SK-N-SH (cell line): Measurements from ENCODE around the gene ATP2B3. TPM values are rescaled to one million over a fixed set of nuclear protein-coding genes. Genes with fewer than 3 reads are reported as not detected.

Source experiments
- CTCF ChIA-PET: fragments of 300-600, 350-600 bp; formaldehyde crosslinking; extraction: SDS; loops from one replicate; lab custom pipeline; 2021; lab: Yijun Ruan, JAX
- POLR2A ChIA-PET: fragments of 350-600 bp; sonication (Branson Sonifier 250); formaldehyde crosslinking; extraction: SDS; loops from one replicate; lab custom pipeline; 2020; ENCODE audit warnings: antibody characterized with exemption, inconsistent platforms; lab: Yijun Ruan, JAX
- DNase-seq: peaks from one replicate; pipeline ENCODE4 v3.0.0; 2012
- H2AFZ ChIP-seq: fragments of 200-600 bp; sonication (generic); 2 replicates; pipeline ENCODE4 v1.8.1; 2016; ENCODE audit warnings: antibody characterized with exemption, mild to moderate bottlenecking, low read depth
- H3F3A ChIP-seq: fragments of 200-600 bp; sonication (generic); replicated peaks from 2 replicates; pipeline ENCODE3; 2016; ENCODE audit warnings: antibody characterized with exemption, mild to moderate bottlenecking; ENCODE audit not compliant: insufficient read depth
- H3K27ac ChIP-seq, 2 experiments: fragments of 200-500 bp in 1 of 2; fragments of 200-600 bp in 1 of 2; sonication (Bioruptor generic) in 1 of 2; sonication (generic), shearing (Covaris generic) in 1 of 2; 2 replicates each; pipeline versions ENCODE4 v1.5.1 to v1.6.1; 2014 to 2016; ENCODE audit warnings: low read depth in 2 of 2, inconsistent platforms in 1 of 2, low read length in 1 of 2, mild to moderate bottlenecking in 1 of 2, mixed read lengths in 1 of 2
- H3K27me3 ChIP-seq: fragments of 200-600 bp; sonication (generic), shearing (Covaris generic); 2 replicates; pipeline ENCODE4 v1.6.1; 2016; ENCODE audit warnings: mixed run types; ENCODE audit not compliant: insufficient read depth
- H3K36me3 ChIP-seq, 2 experiments: fragments of 200-500 bp in 1 of 2; fragments of 200-600 bp in 1 of 2; sonication (Bioruptor generic) in 1 of 2; sonication (generic) in 1 of 2; replicated peaks in 1 of 2; 2 replicates each; pipeline versions ENCODE3 to v1.5.1; 2014 to 2016; ENCODE audit warnings: low read length in 1 of 2, mild to moderate bottlenecking in 1 of 2; ENCODE audit not compliant: insufficient read depth in 2 of 2, control insufficient read depth in 1 of 2
- H3K4me1 ChIP-seq, 2 experiments: fragments of 200-500 bp in 1 of 2; fragments of 200-600 bp in 1 of 2; sonication (Bioruptor generic) in 1 of 2; sonication (generic), shearing (Covaris generic) in 1 of 2; 2 replicates each; pipeline versions ENCODE4 v1.5.1 to v1.6.1; 2014 to 2016; ENCODE audit warnings: low read depth in 1 of 2, low read length in 1 of 2, mixed run types in 1 of 2; ENCODE audit not compliant: insufficient read depth in 2 of 2, control insufficient read depth in 1 of 2
- H3K4me2 ChIP-seq: fragments of 200-600 bp; sonication (generic), shearing (Covaris generic); 2 replicates; pipeline ENCODE4 v1.6.1; 2017; ENCODE audit warnings: mixed run types
- H3K4me3 ChIP-seq, 2 experiments: fragments of 200-500 bp in 1 of 2; fragments of 200-600 bp in 1 of 2; sonication (Bioruptor generic) in 1 of 2; sonication (generic), shearing (Covaris generic) in 1 of 2; 2 replicates each; pipeline versions ENCODE4 v1.5.1 to v1.8.1; 2014 to 2016; ENCODE audit warnings: low read depth in 2 of 2, inconsistent platforms in 1 of 2, low read length in 1 of 2, mild to moderate bottlenecking in 1 of 2, mixed read lengths in 1 of 2, moderate library complexity in 1 of 2
- H3K79me2 ChIP-seq: fragments of 200-600 bp; sonication (generic); 2 replicates; pipeline ENCODE4 v1.8.1; 2017; ENCODE audit warnings: mild to moderate bottlenecking; ENCODE audit not compliant: insufficient read depth
- H3K9ac ChIP-seq: fragments of 200-600 bp; sonication (generic); 2 replicates; pipeline ENCODE4 v1.6.1; 2017; ENCODE audit warnings: mixed run types
- H3K9me2 ChIP-seq: fragments of 200-600 bp; sonication (generic); 2 replicates; pipeline ENCODE4 v1.6.1; 2017; ENCODE audit warnings: mixed run types
- H3K9me3 ChIP-seq: fragments of 200-600 bp; sonication (generic); 2 replicates; pipeline ENCODE4 v1.6.1; 2017; ENCODE audit warnings: mixed run types, mild to moderate bottlenecking, moderate library complexity
- H4K20me1 ChIP-seq: fragments of 200-600 bp; sonication (generic); 2 replicates; pipeline ENCODE4 v1.6.1; 2017; ENCODE audit warnings: mild to moderate bottlenecking, mixed run types; ENCODE audit not compliant: insufficient read depth
- CHD2 ChIP-seq: fragments of 150-350 bp; IDR thresholded peaks from 2 replicates; pipeline ENCODE4 v1.6.1; 2018; ENCODE audit warnings: low read length; ENCODE audit not compliant: partially characterized antibody
- ELF1 ChIP-seq: IDR thresholded peaks from 2 replicates; pipeline ENCODE4 v1.4.0; 2012
- EP300 ChIP-seq, 2 experiments: IDR thresholded peaks; 2 replicates each; pipeline versions ENCODE4 v1.4.0 to v1.6.1; 2012; ENCODE audit warnings: borderline replicate concordance in 1 of 2, low read depth in 1 of 2, low read length in 1 of 2
- EZH2phosphoT487 ChIP-seq: fragments of 200-600 bp; sonication (generic); IDR thresholded peaks from 2 replicates; pipeline ENCODE4 v1.6.1; 2017; ENCODE audit warnings: low read depth, mixed run types, mild to moderate bottlenecking, antibody characterized with exemption, moderate library complexity, borderline replicate concordance
- FOSL2 ChIP-seq: IDR thresholded peaks from 2 replicates; pipeline ENCODE4 v1.4.0; 2012; ENCODE audit warnings: low read depth, mild to moderate bottlenecking, moderate library complexity, borderline replicate concordance
- FOXM1 ChIP-seq: IDR thresholded peaks from 2 replicates; pipeline ENCODE4 v1.4.0; 2012; ENCODE audit warnings: low read depth, mild to moderate bottlenecking
- GABPA ChIP-seq: IDR thresholded peaks from 2 replicates; pipeline ENCODE4 v1.4.0; 2012; ENCODE audit warnings: low read depth, mild to moderate bottlenecking
- GATA2 ChIP-seq: sonication (generic); formaldehyde crosslinking; IDR thresholded peaks from 2 replicates; pipeline ENCODE4 v1.5.0; 2020; ENCODE audit warnings: mild to moderate bottlenecking, missing genetic modification reagents
- JUND ChIP-seq: IDR thresholded peaks from 2 replicates; pipeline ENCODE4 v1.4.0; 2012
- MXI1 ChIP-seq: IDR thresholded peaks from 2 replicates; pipeline ENCODE4 v1.6.1; 2012; ENCODE audit warnings: mild to moderate bottlenecking, low read depth, low read length, improper control_type of control experiment
- NFIC ChIP-seq: IDR thresholded peaks from 2 replicates; pipeline ENCODE4 v1.4.0; 2012; ENCODE audit warnings: borderline replicate concordance
- POLR2AphosphoS5 ChIP-seq: IDR thresholded peaks from 2 replicates; pipeline ENCODE4 v1.6.1; 2012; ENCODE audit warnings: low read depth, low read length
- RAD21 ChIP-seq: IDR thresholded peaks from 2 replicates; pipeline ENCODE4 v1.6.1; 2012; ENCODE audit warnings: mild to moderate bottlenecking, low read length
- RCOR1 ChIP-seq: fragments of 150-350 bp; IDR thresholded peaks from 2 replicates; pipeline ENCODE4 v1.6.1; 2017; ENCODE audit warnings: antibody characterized with exemption, low read length
- RXRA ChIP-seq: IDR thresholded peaks from 2 replicates; pipeline ENCODE4 v1.4.0; 2012; ENCODE audit warnings: low read depth, mild to moderate bottlenecking, borderline replicate concordance
- SMC3 ChIP-seq: IDR thresholded peaks from 2 replicates; pipeline ENCODE4 v1.6.1; 2012; ENCODE audit warnings: low read depth, low read length, improper control_type of control experiment
- TCF12 ChIP-seq: IDR thresholded peaks from 2 replicates; pipeline ENCODE4 v1.4.0; 2012
- USF1 ChIP-seq: IDR thresholded peaks from 2 replicates; pipeline ENCODE4 v1.4.0; 2012; ENCODE audit warnings: low read depth, borderline replicate concordance
- USF2 ChIP-seq: fragments of 150-350 bp; IDR thresholded peaks from 2 replicates; pipeline ENCODE4 v1.6.1; 2017; ENCODE audit warnings: antibody characterized with exemption, low read length, low read depth, borderline replicate concordance
- WGBS: methylation state at CpG from one replicate; pipeline ENCODE4 v1.1.6; 2017; ENCODE audit warnings: low lambda C conversion rate; 5-methylcytosine and 5-hydroxymethylcytosine counted together
- polyA plus RNA-seq, 3 experiments: library from polyadenylated mRNA; depleted of rRNA; stranded (reverse); fragments of >200 nt; gene quantifications; 2 replicates each; pipeline ENCODE4 v1.2.3, GENCODE V29; 2012
- TF ChIP-seq, protein P1 (sequence below): fragments of 200-600 bp; sonication (generic); IDR thresholded peaks from 2 replicates; pipeline ENCODE4 v1.6.1; 2017; ENCODE audit warnings: antibody characterized with exemption, mild to moderate bottlenecking, moderate library complexity
- TF ChIP-seq, protein P2 (sequence below): IDR thresholded peaks from 2 replicates; pipeline ENCODE4; 2012

The ATP2B3 gene
- polyA plus RNA-seq, 1 of the 3 experiments (the other 2 are of a cell fraction), result 0.16 TPM

GRCh38 chrX:153521034-153521433 lies 3.6 kb downstream of the ATP2B3 start:
- Histone ChIP-seq H3K4me3 (no peak overlapping the region), H3K27me3 (peaks cover 40% of the 10 kb centered on the region; the same call in 1 of the 2 replicates), H3K4me2 (no peak overlapping the region), H2AFZ (no peak overlapping the region), H3K27ac (peak overlapping the region in 1 of 2 experiments; percentile 58; a peak in 2 of 4 replicates), H3K9ac (no peak overlapping the region), H3F3A (peaks cover 4% of the 10 kb centered on the region), H3K9me3 (no peaks in the 10 kb centered on the region), H3K9me2 (no peaks in the 10 kb centered on the region), H3K36me3 (no peaks in the 10 kb centered on the region), H3K4me1 (peaks cover 0 to 44% of the 10 kb centered on the region in 2 experiments; a peak in 3 of 4 replicates), H3K79me2 (no peaks in the 10 kb centered on the region), H4K20me1 (no peaks in the 10 kb centered on the region)
- DNase-seq, result peak; percentile 76
- no peak for TF ChIP-seq JUND
- TF ChIP-seq POLR2AphosphoS5, result no peak
- no peak for TF ChIP-seq FOSL2
- TF ChIP-seq, protein P1, sequence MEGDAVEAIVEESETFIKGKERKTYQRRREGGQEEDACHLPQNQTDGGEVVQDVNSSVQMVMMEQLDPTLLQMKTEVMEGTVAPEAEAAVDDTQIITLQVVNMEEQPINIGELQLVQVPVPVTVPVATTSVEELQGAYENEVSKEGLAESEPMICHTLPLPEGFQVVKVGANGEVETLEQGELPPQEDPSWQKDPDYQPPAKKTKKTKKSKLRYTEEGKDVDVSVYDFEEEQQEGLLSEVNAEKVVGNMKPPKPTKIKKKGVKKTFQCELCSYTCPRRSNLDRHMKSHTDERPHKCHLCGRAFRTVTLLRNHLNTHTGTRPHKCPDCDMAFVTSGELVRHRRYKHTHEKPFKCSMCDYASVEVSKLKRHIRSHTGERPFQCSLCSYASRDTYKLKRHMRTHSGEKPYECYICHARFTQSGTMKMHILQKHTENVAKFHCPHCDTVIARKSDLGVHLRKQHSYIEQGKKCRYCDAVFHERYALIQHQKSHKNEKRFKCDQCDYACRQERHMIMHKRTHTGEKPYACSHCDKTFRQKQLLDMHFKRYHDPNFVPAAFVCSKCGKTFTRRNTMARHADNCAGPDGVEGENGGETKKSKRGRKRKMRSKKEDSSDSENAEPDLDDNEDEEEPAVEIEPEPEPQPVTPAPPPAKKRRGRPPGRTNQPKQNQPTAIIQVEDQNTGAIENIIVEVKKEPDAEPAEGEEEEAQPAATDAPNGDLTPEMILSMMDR, result no peak
- TF ChIP-seq, protein P2, sequence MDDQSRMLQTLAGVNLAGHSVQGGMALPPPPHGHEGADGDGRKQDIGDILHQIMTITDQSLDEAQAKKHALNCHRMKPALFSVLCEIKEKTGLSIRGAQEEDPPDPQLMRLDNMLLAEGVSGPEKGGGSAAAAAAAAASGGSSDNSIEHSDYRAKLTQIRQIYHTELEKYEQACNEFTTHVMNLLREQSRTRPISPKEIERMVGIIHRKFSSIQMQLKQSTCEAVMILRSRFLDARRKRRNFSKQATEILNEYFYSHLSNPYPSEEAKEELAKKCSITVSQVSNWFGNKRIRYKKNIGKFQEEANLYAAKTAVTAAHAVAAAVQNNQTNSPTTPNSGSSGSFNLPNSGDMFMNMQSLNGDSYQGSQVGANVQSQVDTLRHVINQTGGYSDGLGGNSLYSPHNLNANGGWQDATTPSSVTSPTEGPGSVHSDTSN, result no peak
- TF ChIP-seq RAD21, result no peak
- no peak for TF ChIP-seq USF2
- ChIA-PET POLR2A (interaction anchor here (1.2 kb wide), 1 partner anchor 17 kb away, joined by 7 read pairs; no protein-coding TSS in a partner anchor), CTCF (interaction anchor here (1.1 to 2.7 kb wide), 4 partner anchors 14 to 139 kb away, joined by 3 to 12 read pairs (median 7); partner anchors contain the start of gene HAUS7)
- WGBS, result 38% methylated on average over 5 of the region's 9 CpGs

DNA sequence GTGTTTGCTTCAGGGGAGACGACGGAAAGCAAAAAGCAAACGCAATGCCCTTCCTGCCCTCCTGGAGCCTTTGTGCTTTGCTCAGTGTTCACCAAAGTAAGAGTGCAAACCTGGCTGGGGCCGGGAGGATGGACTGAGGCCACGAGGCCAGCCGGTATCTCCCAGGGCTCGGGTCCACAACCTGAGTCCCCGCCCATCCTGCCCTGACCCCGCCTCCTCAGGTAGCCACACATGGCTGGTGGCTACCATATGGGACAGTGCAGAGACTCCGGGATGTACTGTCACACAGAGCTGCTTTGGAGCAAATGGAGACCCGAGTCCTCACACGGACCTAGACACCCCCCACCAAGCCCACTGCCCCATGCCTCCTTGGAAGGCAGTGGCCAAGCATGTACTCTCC lies 4.8 kb downstream of the ATP2B3 start:
- no peaks in the 10 kb centered on the region for H3K79me2 ChIP-seq
- H3K27me3 ChIP-seq, result peaks cover 51% of the 10 kb centered on the region; the same call in 1 of the 2 replicates
- POLR2A ChIA-PET, result no interaction called here
- H3K4me3 ChIP-seq, result no peak overlapping the region
- H2AFZ ChIP-seq, result no peak overlapping the region
- H3K36me3 ChIP-seq, result no peaks in the 10 kb centered on the region
- 83% methylated on average over 3 of the region's 12 CpGs for WGBS
- no peak overlapping the region for H3K9ac ChIP-seq
- H3F3A ChIP-seq, result peaks cover 4% of the 10 kb centered on the region
- TF ChIP-seq RXRA (no peak), GATA2 (CRISPR knock-in tag) (no peak), CHD2 (no peak), NFIC (no peak), TCF12 (no peak), USF1 (no peak), MXI1 (no peak), SMC3 (no peak), JUND (no peak), GABPA (no peak), POLR2AphosphoS5 (no peak), EP300 (IDR thresholded peaks at IDR 0.05; ENCODE audit: borderline replicate concordance in 1 of 2, low read depth in 1 of 2, low read length in 1 of 2) (no peak), EZH2phosphoT487 (no peak), ELF1 (no peak), FOXM1 (no peak), RCOR1 (no peak)
- TF ChIP-seq, protein P1, result no peak
- TF ChIP-seq, all 33 proteins: peak for 0
- no peak for DNase-seq
- peaks cover 0 to 57% of the 10 kb centered on the region in 2 experiments; a peak in 3 of 4 replicates for H3K4me1 ChIP-seq
- CTCF ChIA-PET, result interaction anchor here (0.7 to 2.7 kb wide), 5 partner anchors 11 to 581 kb away, joined by 3 to 12 read pairs (median 4); partner anchors contain the start of gene HAUS7
- H3K4me2 ChIP-seq, result no peak overlapping the region
- no peaks in the 10 kb centered on the region for H3K9me2 ChIP-seq
- H3K27ac ChIP-seq, result peak overlapping the region in 1 of 2 experiments; percentile 50; a peak in 1 of 4 replicates
- H3K9me3 ChIP-seq, result no peaks in the 10 kb centered on the region
- no peaks in the 10 kb centered on the region for H4K20me1 ChIP-seq
